ENCODE measurements around the gene TMEM8B. TPM values are rescaled to one million over a fixed set of nuclear protein-coding genes. Genes with fewer than 3 reads are reported as not detected.

TMEM8B gene
- total and polyA plus RNA-seq, 2 of the 8 experiments (the other 6 are each of a cell fraction or from before 2014, with no cell fraction given), result 7.5 to 10.4 TPM

DNA sequence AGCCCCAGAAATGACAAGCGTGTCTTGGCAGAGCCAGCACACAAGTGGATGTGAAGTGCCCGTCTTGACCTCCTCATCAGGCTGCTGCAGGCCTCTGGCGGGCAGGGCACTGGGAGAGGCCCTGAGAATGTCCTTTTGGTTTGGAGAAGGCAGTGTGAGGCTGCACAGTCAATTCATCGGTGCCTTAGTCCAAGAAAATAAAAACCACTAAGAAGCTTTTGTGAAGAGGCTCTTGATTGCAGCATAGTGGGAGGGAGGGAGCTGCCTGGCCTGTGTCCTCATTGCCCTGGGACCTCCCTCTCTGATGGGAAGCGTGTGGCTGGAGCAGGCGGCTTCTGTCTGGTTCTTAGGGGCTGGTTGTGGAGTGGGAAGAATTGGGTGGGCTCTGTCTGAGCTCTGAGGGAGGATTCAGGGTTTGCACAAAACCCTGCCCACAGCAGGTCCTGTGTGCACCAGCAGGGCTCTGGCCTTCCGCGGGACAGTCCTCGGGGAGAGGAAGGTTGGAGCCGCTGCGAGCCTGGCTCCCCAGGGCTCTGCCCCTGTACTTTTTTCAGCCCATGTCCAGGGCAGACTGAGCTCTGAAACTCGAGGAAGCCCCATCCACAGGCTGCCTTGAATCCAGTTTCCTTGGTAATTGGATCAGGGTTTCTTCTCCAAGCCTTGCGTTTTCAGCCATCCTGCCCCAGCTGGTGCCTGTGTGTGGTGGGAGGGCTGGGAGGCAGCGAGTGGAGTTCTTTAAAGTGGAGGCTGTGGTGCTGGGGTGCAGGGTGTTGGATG is 78.1 kb downstream of the TMEM8B start (continued):
- TF ChIP-seq USF2 (IDR thresholded peaks at IDR 0.05; ENCODE audit: low read length), result no peak
- no peak for TF ChIP-seq SIN3A (conservative IDR thresholded peaks at IDR 0.05 in 1 of 2, IDR thresholded peaks at IDR 0.05 in 1 of 2; ENCODE audit: low read depth in 1 of 2, low read length in 2 of 2)
- no peak for TF ChIP-seq CHD2 (IDR thresholded peaks at IDR 0.05; ENCODE audit: low read length)
- TF ChIP-seq NANOG (IDR thresholded peaks at IDR 0.05; ENCODE audit: insufficient read depth, low read depth, low read length, poor library complexity, severe bottlenecking), result no peak
- no peak for TF ChIP-seq HDAC2 (IDR thresholded peaks at IDR 0.05; ENCODE audit: borderline replicate concordance in 1 of 2, low read depth in 2 of 2, low read length in 2 of 2)
- no peak for TF ChIP-seq CREB1 (IDR thresholded peaks at IDR 0.05)
